HCT116 (cell line): ENCODE results near the gene ANAPC5. TPM values are rescaled to one million over a fixed set of nuclear protein-coding genes. Genes with fewer than 3 reads are reported as not detected.
"Not testable (repeated sequence)": the region's sequence is repeated elsewhere in the genome, so short reads cannot be mapped to it uniquely, and the experiment has no call there.

Source experiments
- ATAC-seq: fragments of 200-7000 bp; cut with Tn5 transposase; 2 replicates; pipeline ENCODE4 v1.9.1; 2020; ENCODE audit warnings: mild to moderate bottlenecking, moderate library complexity
- BruUV-seq: library from RNA; stranded (reverse); fragments of 400-500 nt; replicated peaks from 2 replicates; lab custom pipeline; 2021; lab: Mats Ljungman, UMichigan
- CTCF ChIA-PET: fragments of 300-600 bp; sonication (Branson Sonifier 250); formaldehyde crosslinking; loops from one replicate; lab custom pipeline; 2021; ENCODE audit warnings: antibody characterized with exemption; lab: Charles Lee
- POLR2A ChIA-PET: fragments of 300-600, 350-600 bp; sonication (Branson Sonifier 250); formaldehyde crosslinking; loops from one replicate; lab custom pipeline; 2021; ENCODE audit warnings: antibody characterized with exemption; lab: Charles Lee
- RAD21 ChIA-PET, 2 experiments: fragments of 300-600 bp; sonication (Branson Sonifier 250); formaldehyde crosslinking; loops; one replicate each; lab custom pipeline; 2023; ENCODE audit warnings: low total read pairs in 2 of 2; ENCODE audit not compliant: uncharacterized antibody in 2 of 2, unreplicated experiment in 2 of 2, low non-redundant PET in 1 of 2; lab: Charles Lee
- DNase-seq: peaks from one replicate; pipeline ENCODE4 v3.0.0-alpha.2; 2010; ENCODE audit warnings: low read depth, low spot score
- H2AFZ ChIP-seq: fragments of 200-600 bp; shearing (Covaris generic), sonication (generic); 2 replicates; pipeline ENCODE4 v1.6.1; 2017; ENCODE audit warnings: low read depth, mixed run types, mixed read lengths, antibody characterized with exemption, low read length; ENCODE audit not compliant: poor library complexity, severe bottlenecking
- H3K27ac ChIP-seq: 2 replicates; pipeline ENCODE4 v1.5.1; 2012; ENCODE audit warnings: low read depth, low read length
- H3K27me3 ChIP-seq: fragments of 200-600 bp; sonication (generic); 2 replicates; pipeline ENCODE4 v1.6.1; 2016; ENCODE audit warnings: mixed run types, low read length, mixed read lengths; ENCODE audit not compliant: insufficient read depth
- H3K36me3 ChIP-seq, 2 experiments: fragments of 200-500 bp in 1 of 2; fragments of 200-600 bp in 1 of 2; sonication (Bioruptor generic) in 1 of 2; sonication (generic) in 1 of 2; 2 replicates each; pipeline versions ENCODE4 v1.5.1 to v1.6.1; 2014 to 2016; ENCODE audit warnings: low read length in 2 of 2, inconsistent platforms in 1 of 2, mixed read lengths in 1 of 2, mixed run types in 1 of 2; ENCODE audit not compliant: insufficient read depth in 2 of 2, control insufficient read depth in 1 of 2
- H3K4me1 ChIP-seq, 2 experiments: fragments of 200-600 bp in 1 of 2; sonication (generic) in 1 of 2; 2 replicates each; pipeline versions ENCODE4 v1.5.1 to v1.6.1; 2012 to 2017; ENCODE audit warnings: low read length in 2 of 2, inconsistent platforms in 1 of 2, mild to moderate bottlenecking in 1 of 2, mixed read lengths in 1 of 2, mixed run types in 1 of 2, moderate library complexity in 1 of 2; ENCODE audit not compliant: insufficient read depth in 2 of 2, control insufficient read depth in 1 of 2
- H3K4me2 ChIP-seq: fragments of 200-600 bp; sonication (generic); 2 replicates; pipeline ENCODE4 v1.6.1; 2017; ENCODE audit warnings: mixed run types, low read length, mixed read lengths
- H3K4me3 ChIP-seq, 2 experiments: fragments of 200-600 bp in 1 of 2; sonication (generic) in 1 of 2; replicated peaks in 1 of 2; 2 replicates each; pipeline ENCODE4 v1.5.1; 2011 to 2016; ENCODE audit warnings: low read length in 2 of 2, control low read depth in 1 of 2, low read depth in 1 of 2, mild to moderate bottlenecking in 1 of 2, mixed read lengths in 1 of 2, mixed run types in 1 of 2
- H3K79me2 ChIP-seq: fragments of 200-600 bp; sonication (generic); 2 replicates; pipeline ENCODE4 v1.6.1; 2017; ENCODE audit warnings: mild to moderate bottlenecking, mixed run types, low read length, moderate library complexity, mixed read lengths; ENCODE audit not compliant: insufficient read depth
- H3K9ac ChIP-seq: fragments of 200-600 bp; sonication (generic); 2 replicates; pipeline ENCODE4 v1.6.1; 2016; ENCODE audit warnings: low read length, mixed read lengths
- H3K9me2 ChIP-seq: fragments of 200-600 bp; sonication (generic), shearing (Covaris generic); 2 replicates; pipeline ENCODE4 v1.6.1; 2017; ENCODE audit warnings: mixed run types, mild to moderate bottlenecking, moderate library complexity; ENCODE audit not compliant: insufficient read depth
- H3K9me3 ChIP-seq, 2 experiments: fragments of 200-500 bp in 1 of 2; fragments of 200-600 bp in 1 of 2; sonication (Bioruptor generic) in 1 of 2; sonication (generic) in 1 of 2; 2 replicates each; pipeline ENCODE4 v1.6.1; 2014 to 2017; ENCODE audit warnings: low read length in 2 of 2, mixed read lengths in 2 of 2, inconsistent platforms in 1 of 2, low read depth in 1 of 2, mild to moderate bottlenecking in 1 of 2, mixed run types in 1 of 2, moderate library complexity in 1 of 2; ENCODE audit not compliant: control insufficient read depth in 1 of 2, insufficient read depth in 1 of 2
- H4K20me1 ChIP-seq: fragments of 200-600 bp; sonication (generic), shearing (Covaris generic); 2 replicates; pipeline ENCODE4 v1.6.1; 2017; ENCODE audit warnings: mixed run types, mild to moderate bottlenecking, moderate library complexity; ENCODE audit not compliant: insufficient read depth
- EZH2phosphoT487 ChIP-seq: fragments of 200-600 bp; IDR thresholded peaks from 2 replicates; pipeline ENCODE4 v1.6.1; 2018; ENCODE audit warnings: antibody characterized with exemption, borderline replicate concordance
- FOSL1 ChIP-seq: IDR thresholded peaks from 2 replicates; pipeline ENCODE4 v1.6.1; 2012; ENCODE audit warnings: low read depth
- RAD21 ChIP-seq: IDR thresholded peaks from 2 replicates; pipeline ENCODE4 v1.6.1; 2012; ENCODE audit warnings: low read depth, mild to moderate bottlenecking
- SP1 ChIP-seq: IDR thresholded peaks from 2 replicates; pipeline ENCODE4 v1.6.1; 2012; ENCODE audit warnings: low read depth
- TCF7L2 ChIP-seq: IDR thresholded peaks from 2 replicates; pipeline ENCODE4 v1.7.0; 2011; ENCODE audit warnings: borderline replicate concordance, inconsistent platforms; ENCODE audit not compliant: insufficient read depth, insufficient read length; ENCODE audit errors: extremely low read depth
- YY1 ChIP-seq: IDR thresholded peaks from 2 replicates; pipeline ENCODE4 v1.6.1; 2011; ENCODE audit warnings: low read length, low read depth, moderate library complexity, mild to moderate bottlenecking; ENCODE audit not compliant: insufficient replicate concordance; ENCODE audit errors: extremely low read depth
- intact Hi-C: fragments of 100-400 bp; cut with micrococcal nuclease; formaldehyde crosslinking; loops from 2 replicates; pipeline ENCODE4 v1.10.0; 2022
- total RNA-seq: library from RNA; stranded (reverse); gene quantifications from one replicate; pipeline ENCODE4 v1.2.1, GENCODE V29; 2021; ENCODE audit not compliant: unreplicated experiment
- TF ChIP-seq, protein P1 (sequence below): IDR thresholded peaks from 2 replicates; pipeline ENCODE4 v1.6.1; 2012; ENCODE audit warnings: low read depth

The ANAPC5 gene
- total RNA-seq, 1 experiment from 2014 or later = 112 TPM

DNA sequence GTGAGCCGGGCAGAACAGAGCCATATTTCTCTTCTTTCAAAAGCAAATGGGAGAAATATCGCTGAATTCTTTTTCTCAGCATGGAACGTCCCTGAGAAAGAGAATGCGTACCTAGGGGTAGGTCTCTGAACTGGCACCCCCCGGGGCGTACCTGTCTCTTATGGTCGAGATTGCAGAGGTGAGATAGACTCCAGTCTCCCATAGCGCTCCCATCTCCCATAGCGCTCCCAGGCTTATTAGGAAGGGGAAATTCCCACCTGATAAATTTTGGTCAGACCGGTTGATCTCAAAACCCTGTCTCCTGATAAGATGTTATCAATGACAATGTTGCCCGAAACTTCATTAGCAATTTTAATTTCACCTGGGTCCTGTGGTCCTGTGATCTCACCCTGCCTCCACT, 71.7 kb downstream of the ANAPC5 start:
- H3K27me3 ChIP-seq, H3K9me2 ChIP-seq, BruUV-seq, ATAC-seq, H2AFZ ChIP-seq, H3K4me2 ChIP-seq, H3K9me3 ChIP-seq, H3K4me3 ChIP-seq, RAD21 ChIA-PET, H3K27ac ChIP-seq, H4K20me1 ChIP-seq, DNase-seq, H3K36me3 ChIP-seq, H3K4me1 ChIP-seq, intact Hi-C loops, H3K9ac ChIP-seq, POLR2A ChIA-PET, CTCF ChIA-PET: not testable (repeated sequence)
- H3K79me2 ChIP-seq = peaks cover 30% of the 10 kb centered on the region

DNA sequence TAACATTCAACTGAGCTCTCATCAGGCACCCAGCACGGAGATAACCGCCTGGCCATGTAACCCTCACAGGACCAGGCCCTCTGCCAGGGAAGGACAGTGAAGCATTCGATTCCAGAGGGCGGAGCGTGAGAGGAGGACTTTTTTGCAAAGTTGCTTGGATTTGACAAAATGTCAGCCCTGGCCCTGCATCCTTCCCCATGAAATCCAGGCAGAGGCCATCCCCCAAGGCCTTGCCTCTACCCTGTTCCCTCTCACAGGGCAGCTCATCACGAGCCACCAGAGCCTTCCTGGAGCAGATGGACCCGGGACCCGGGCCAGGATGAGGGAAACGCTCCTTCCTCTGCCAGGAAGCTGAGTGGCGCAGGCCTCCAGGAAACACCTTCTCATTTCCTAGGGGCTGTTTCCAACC, 72.7 kb downstream of the ANAPC5 start:
- Histone ChIP-seq H2AFZ (no peak overlapping the region), H3K4me2 (no peak overlapping the region), H4K20me1 (no peaks in the 10 kb centered on the region), H3K4me1 (peaks cover 0 to 8% of the 10 kb centered on the region in 2 experiments; a peak in 1 of 4 replicates), H3K9ac (no peak overlapping the region), H3K9me3 (no peaks in the 10 kb centered on the region), H3K36me3 (no peaks in the 10 kb centered on the region), H3K79me2 (peaks cover 27% of the 10 kb centered on the region), H3K9me2 (no peaks in the 10 kb centered on the region), H3K4me3 (no peak overlapping the region), H3K27me3 (no peaks in the 10 kb centered on the region), H3K27ac (no peak overlapping the region)
- ChIA-PET CTCF (no interaction called here), POLR2A (no interaction called here), RAD21 (no interaction called here)
- BruUV-seq = no TSS peak
- DNase-seq (no peak), ATAC-seq (no peak)
- intact Hi-C loops = no loop called here
- TF ChIP-seq FOSL1 (no peak), TCF7L2 (no peak), RAD21 (no peak), SP1 (no peak), YY1 (no peak), EZH2phosphoT487 (no peak)
- TF ChIP-seq, protein P1, sequence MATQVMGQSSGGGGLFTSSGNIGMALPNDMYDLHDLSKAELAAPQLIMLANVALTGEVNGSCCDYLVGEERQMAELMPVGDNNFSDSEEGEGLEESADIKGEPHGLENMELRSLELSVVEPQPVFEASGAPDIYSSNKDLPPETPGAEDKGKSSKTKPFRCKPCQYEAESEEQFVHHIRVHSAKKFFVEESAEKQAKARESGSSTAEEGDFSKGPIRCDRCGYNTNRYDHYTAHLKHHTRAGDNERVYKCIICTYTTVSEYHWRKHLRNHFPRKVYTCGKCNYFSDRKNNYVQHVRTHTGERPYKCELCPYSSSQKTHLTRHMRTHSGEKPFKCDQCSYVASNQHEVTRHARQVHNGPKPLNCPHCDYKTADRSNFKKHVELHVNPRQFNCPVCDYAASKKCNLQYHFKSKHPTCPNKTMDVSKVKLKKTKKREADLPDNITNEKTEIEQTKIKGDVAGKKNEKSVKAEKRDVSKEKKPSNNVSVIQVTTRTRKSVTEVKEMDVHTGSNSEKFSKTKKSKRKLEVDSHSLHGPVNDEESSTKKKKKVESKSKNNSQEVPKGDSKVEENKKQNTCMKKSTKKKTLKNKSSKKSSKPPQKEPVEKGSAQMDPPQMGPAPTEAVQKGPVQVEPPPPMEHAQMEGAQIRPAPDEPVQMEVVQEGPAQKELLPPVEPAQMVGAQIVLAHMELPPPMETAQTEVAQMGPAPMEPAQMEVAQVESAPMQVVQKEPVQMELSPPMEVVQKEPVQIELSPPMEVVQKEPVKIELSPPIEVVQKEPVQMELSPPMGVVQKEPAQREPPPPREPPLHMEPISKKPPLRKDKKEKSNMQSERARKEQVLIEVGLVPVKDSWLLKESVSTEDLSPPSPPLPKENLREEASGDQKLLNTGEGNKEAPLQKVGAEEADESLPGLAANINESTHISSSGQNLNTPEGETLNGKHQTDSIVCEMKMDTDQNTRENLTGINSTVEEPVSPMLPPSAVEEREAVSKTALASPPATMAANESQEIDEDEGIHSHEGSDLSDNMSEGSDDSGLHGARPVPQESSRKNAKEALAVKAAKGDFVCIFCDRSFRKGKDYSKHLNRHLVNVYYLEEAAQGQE = no peak
- TF ChIP-seq, all 23 proteins: peak for 0
